ENCODE data around the gene DCC. TPM values are rescaled to one million over a fixed set of nuclear protein-coding genes. Genes with fewer than 3 reads are reported as not detected.

Gene DCC
- total and polyA plus RNA-seq, 2 donors (not counting 1 experiment from before 2014, with no cell fraction given) = 0.14 TPM; not detected in 1

- H4K20me1 ChIP-seq (ENCODE audit: control insufficient read depth, extremely low read depth, insufficient read depth, low read length) = no peaks in the 10 kb centered on the region
- no peaks in the 10 kb centered on the region for H3K4me1 ChIP-seq (ENCODE audit: control insufficient read depth, extremely low read depth, insufficient read depth, low read length)
- no peak overlapping the region for H3K27ac ChIP-seq (ENCODE audit: insufficient read depth, low read length)
- TF ChIP-seq EZH2 (IDR thresholded peaks at IDR 0.05; ENCODE audit: low read length, missing control alignments) = no peak
- TF ChIP-seq, protein P1, sequence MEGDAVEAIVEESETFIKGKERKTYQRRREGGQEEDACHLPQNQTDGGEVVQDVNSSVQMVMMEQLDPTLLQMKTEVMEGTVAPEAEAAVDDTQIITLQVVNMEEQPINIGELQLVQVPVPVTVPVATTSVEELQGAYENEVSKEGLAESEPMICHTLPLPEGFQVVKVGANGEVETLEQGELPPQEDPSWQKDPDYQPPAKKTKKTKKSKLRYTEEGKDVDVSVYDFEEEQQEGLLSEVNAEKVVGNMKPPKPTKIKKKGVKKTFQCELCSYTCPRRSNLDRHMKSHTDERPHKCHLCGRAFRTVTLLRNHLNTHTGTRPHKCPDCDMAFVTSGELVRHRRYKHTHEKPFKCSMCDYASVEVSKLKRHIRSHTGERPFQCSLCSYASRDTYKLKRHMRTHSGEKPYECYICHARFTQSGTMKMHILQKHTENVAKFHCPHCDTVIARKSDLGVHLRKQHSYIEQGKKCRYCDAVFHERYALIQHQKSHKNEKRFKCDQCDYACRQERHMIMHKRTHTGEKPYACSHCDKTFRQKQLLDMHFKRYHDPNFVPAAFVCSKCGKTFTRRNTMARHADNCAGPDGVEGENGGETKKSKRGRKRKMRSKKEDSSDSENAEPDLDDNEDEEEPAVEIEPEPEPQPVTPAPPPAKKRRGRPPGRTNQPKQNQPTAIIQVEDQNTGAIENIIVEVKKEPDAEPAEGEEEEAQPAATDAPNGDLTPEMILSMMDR (conservative IDR thresholded peaks at IDR 0.05 in 1 of 2, IDR thresholded peaks at IDR 0.05 in 1 of 2; ENCODE audit: low read depth in 1 of 2, low read length in 2 of 2) = no peak
- H2AFZ ChIP-seq (ENCODE audit: low read length) = no peak overlapping the region
- H3K79me2 ChIP-seq (ENCODE audit: control insufficient read depth, insufficient read depth, low read length) = no peaks in the 10 kb centered on the region
- H3K36me3 ChIP-seq (ENCODE audit: control insufficient read depth, insufficient read depth, low read length) = no peaks in the 10 kb centered on the region
- no peak overlapping the region for H3K9ac ChIP-seq (ENCODE audit: insufficient read depth, low read length)
- H3K4me3 ChIP-seq (replicated peaks in 1 of 4; ENCODE audit: control extremely low read depth in 1 of 4, insufficient read depth in 1 of 4, low read depth in 3 of 4, low read length in 4 of 4) = no peak overlapping the region
- H3K9me3 ChIP-seq (ENCODE audit: control insufficient read depth, insufficient read depth, low read depth, low read length) = no peaks in the 10 kb centered on the region
- DNase-seq (ENCODE audit: low read depth in 2 of 2) = no peak
- H3K27me3 ChIP-seq (ENCODE audit: control insufficient read depth, insufficient read depth, low read length) = no peaks in the 10 kb centered on the region
- H3K4me2 ChIP-seq (ENCODE audit: extremely low read depth, insufficient read depth, low read length) = no peak overlapping the region
Observed at GRCh38 chr18:52829876-52830405, 489.9 kb downstream of the DCC start.

- Histone ChIP-seq H2AFZ (ENCODE audit: low read length) (no peak overlapping the region), H3K79me2 (ENCODE audit: control insufficient read depth, insufficient read depth, low read length) (no peaks in the 10 kb centered on the region), H3K27me3 (ENCODE audit: control insufficient read depth, insufficient read depth, low read length) (no peaks in the 10 kb centered on the region), H4K20me1 (ENCODE audit: control insufficient read depth, extremely low read depth, insufficient read depth, low read length) (no peaks in the 10 kb centered on the region), H3K4me2 (ENCODE audit: extremely low read depth, insufficient read depth, low read length) (no peak overlapping the region), H3K9me3 (ENCODE audit: control insufficient read depth, insufficient read depth, low read depth, low read length) (no peaks in the 10 kb centered on the region), H3K9ac (ENCODE audit: insufficient read depth, low read length) (no peak overlapping the region), H3K4me1 (ENCODE audit: control insufficient read depth, extremely low read depth, insufficient read depth, low read length) (no peaks in the 10 kb centered on the region), H3K27ac (ENCODE audit: insufficient read depth, low read length) (no peak overlapping the region), H3K36me3 (ENCODE audit: control insufficient read depth, insufficient read depth, low read length) (no peaks in the 10 kb centered on the region), H3K4me3 (replicated peaks in 1 of 4; ENCODE audit: control extremely low read depth in 1 of 4, insufficient read depth in 1 of 4, low read depth in 3 of 4, low read length in 4 of 4) (no peak overlapping the region)
- no peak for DNase-seq (ENCODE audit: low read depth in 2 of 2)
- TF ChIP-seq, protein P1 (conservative IDR thresholded peaks at IDR 0.05 in 1 of 2, IDR thresholded peaks at IDR 0.05 in 1 of 2; ENCODE audit: low read depth in 1 of 2, low read length in 2 of 2) = no peak
- no peak for TF ChIP-seq EZH2 (IDR thresholded peaks at IDR 0.05; ENCODE audit: low read length, missing control alignments)
Observed at GRCh38 chr18:52844323-52844722, 504.3 kb downstream of the DCC start.

DNA sequence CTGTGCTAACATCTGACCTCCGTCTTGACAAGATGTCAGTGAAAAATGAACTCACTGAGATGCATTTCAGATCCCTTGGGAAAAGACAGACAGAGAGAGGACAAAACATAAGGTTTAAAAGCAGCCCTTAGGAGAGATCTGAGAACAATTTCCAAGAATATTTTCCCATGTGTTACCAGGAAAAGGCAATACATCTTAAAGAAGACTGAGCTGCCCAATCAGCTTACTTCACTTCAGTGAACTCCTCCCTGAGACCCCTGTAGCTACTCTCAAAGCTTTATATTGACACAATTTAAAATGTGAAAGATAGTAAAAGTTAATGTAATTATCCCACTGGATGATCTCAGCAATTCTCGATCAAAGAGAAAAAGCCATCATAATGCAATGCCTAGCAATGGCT lies 505.0 kb downstream of the DCC start:
- Histone ChIP-seq H3K36me3 (ENCODE audit: control insufficient read depth, insufficient read depth, low read length) (no peaks in the 10 kb centered on the region), H2AFZ (ENCODE audit: low read length) (no peak overlapping the region), H3K27ac (ENCODE audit: insufficient read depth, low read length) (no peak overlapping the region), H3K9ac (ENCODE audit: insufficient read depth, low read length) (no peak overlapping the region), H3K27me3 (ENCODE audit: control insufficient read depth, insufficient read depth, low read length) (no peaks in the 10 kb centered on the region), H3K79me2 (ENCODE audit: control insufficient read depth, insufficient read depth, low read length) (no peaks in the 10 kb centered on the region), H3K4me1 (ENCODE audit: control insufficient read depth, extremely low read depth, insufficient read depth, low read length) (no peaks in the 10 kb centered on the region), H4K20me1 (ENCODE audit: control insufficient read depth, extremely low read depth, insufficient read depth, low read length) (no peaks in the 10 kb centered on the region), H3K4me3 (replicated peaks in 1 of 4; ENCODE audit: control extremely low read depth in 1 of 4, insufficient read depth in 1 of 4, low read depth in 3 of 4, low read length in 4 of 4) (no peak overlapping the region), H3K9me3 (ENCODE audit: control insufficient read depth, insufficient read depth, low read depth, low read length) (no peaks in the 10 kb centered on the region), H3K4me2 (ENCODE audit: extremely low read depth, insufficient read depth, low read length) (no peak overlapping the region)
- no peak for TF ChIP-seq EZH2 (IDR thresholded peaks at IDR 0.05; ENCODE audit: low read length, missing control alignments)
- TF ChIP-seq, protein P1 (conservative IDR thresholded peaks at IDR 0.05 in 1 of 2, IDR thresholded peaks at IDR 0.05 in 1 of 2; ENCODE audit: low read depth in 1 of 2, low read length in 2 of 2) = no peak
- DNase-seq (ENCODE audit: low read depth in 2 of 2) = no peak

Measured in fibroblast of lung (primary cell).